Vagina (tissue), 2 donors: ENCODE data around the gene MAPKBP1.

Experiments used
- POLR2A ChIP-seq, 2 donors: fragments of 450-650 bp; IDR thresholded peaks; one replicate each; pipeline ENCODE4 v1.6.1; 2017; ENCODE audit warnings: antibody characterized with exemption in 2 of 2, mild to moderate bottlenecking in 2 of 2, moderate library complexity in 2 of 2
- TF ChIP-seq, protein P1 (sequence below), 3 experiments: fragments of 450-650 bp in 2 of 3; fragments of 200-600 bp in 1 of 3; sonication (generic) in 1 of 3; IDR thresholded peaks; one replicate each; pipeline ENCODE4 v1.5.1; 2017 to 2019; ENCODE audit warnings: antibody characterized with exemption in 3 of 3, mild to moderate bottlenecking in 2 of 3, moderate library complexity in 2 of 3

DNA sequence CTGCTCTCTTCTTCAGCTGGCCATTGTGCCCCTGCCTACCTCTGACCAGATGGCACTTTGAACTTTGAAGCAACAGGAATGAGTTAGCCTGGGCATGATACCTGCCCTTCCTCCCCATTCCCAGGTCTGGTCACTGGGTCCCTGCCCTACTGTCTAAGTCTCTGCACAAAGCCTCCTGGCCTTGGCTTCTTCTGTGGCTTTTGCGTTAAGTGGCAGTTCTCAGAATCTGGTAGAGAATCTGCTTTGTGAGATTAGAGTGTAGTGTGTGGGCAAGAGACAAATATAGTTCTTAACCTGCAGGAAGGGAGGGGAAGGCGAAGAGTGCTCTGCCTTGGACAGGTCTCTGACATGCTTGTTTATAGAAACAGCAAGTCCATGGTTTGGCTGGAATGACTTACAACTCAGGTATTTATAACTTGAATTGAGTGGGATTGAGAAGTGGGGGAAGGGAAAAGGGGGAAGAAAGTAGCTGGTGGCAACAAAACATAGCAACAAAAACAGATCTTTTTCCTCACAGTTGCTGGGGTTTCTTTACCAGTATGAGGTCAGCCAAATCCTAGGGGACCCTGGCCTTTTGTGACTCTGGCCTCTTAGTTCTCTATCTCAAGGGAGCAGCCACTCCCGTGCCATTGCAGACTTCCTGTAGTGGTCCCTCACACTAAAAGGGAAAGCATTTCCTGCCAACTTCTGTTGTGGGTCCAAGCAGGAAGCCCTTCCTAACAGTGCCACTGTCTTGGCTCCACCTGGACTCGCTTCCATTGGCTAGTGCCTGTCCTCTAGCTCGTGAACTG is 16.7 kb downstream of the MAPKBP1 start:
- TF ChIP-seq, protein P1, sequence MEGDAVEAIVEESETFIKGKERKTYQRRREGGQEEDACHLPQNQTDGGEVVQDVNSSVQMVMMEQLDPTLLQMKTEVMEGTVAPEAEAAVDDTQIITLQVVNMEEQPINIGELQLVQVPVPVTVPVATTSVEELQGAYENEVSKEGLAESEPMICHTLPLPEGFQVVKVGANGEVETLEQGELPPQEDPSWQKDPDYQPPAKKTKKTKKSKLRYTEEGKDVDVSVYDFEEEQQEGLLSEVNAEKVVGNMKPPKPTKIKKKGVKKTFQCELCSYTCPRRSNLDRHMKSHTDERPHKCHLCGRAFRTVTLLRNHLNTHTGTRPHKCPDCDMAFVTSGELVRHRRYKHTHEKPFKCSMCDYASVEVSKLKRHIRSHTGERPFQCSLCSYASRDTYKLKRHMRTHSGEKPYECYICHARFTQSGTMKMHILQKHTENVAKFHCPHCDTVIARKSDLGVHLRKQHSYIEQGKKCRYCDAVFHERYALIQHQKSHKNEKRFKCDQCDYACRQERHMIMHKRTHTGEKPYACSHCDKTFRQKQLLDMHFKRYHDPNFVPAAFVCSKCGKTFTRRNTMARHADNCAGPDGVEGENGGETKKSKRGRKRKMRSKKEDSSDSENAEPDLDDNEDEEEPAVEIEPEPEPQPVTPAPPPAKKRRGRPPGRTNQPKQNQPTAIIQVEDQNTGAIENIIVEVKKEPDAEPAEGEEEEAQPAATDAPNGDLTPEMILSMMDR (IDR thresholded peaks at IDR 0.05) = no peak
- no peak for TF ChIP-seq POLR2A (IDR thresholded peaks at IDR 0.05)
